Tibial artery (tissue), 4 donors: ENCODE results near the gene PPP1CA.

Experiments used
- DNase-seq, 2 donors: peaks; one replicate each; pipeline ENCODE4 v3.0.0-alpha.2; 2019
- H3K27ac ChIP-seq, 2 donors: fragments of 200-600 bp; sonication (generic) in 1 of 2; 1 replicate in 1 of 2; 2 replicates in 1 of 2; pipeline ENCODE4 v1.5.1; 2018 to 2019; ENCODE audit warnings: mild to moderate bottlenecking in 1 of 2
- H3K27me3 ChIP-seq, 2 donors: fragments of 200-600 bp; sonication (generic) in 1 of 2; one replicate each; pipeline versions ENCODE4 v1.5.1 to v1.6.0; 2016 to 2019
- H3K36me3 ChIP-seq, 3 donors: fragments of 200-600 bp; sonication (generic) in 2 of 3; one replicate each; pipeline ENCODE4 v1.5.1; 2016 to 2019; ENCODE audit warnings: mild to moderate bottlenecking in 2 of 3
- H3K4me1 ChIP-seq, 4 donors: fragments of 200-600 bp; sonication (generic) in 2 of 4; 1 replicate in 3 of 4; 2 replicates in 1 of 4; pipeline ENCODE4 v1.5.1; 2016 to 2019
- H3K4me3 ChIP-seq, 2 donors: fragments of 200-600 bp; sonication (generic) in 1 of 2; 1 replicate in 1 of 2; 2 replicates in 1 of 2; pipeline ENCODE4 v1.5.1; 2018 to 2019; ENCODE audit warnings: mild to moderate bottlenecking in 2 of 2
- H3K9me3 ChIP-seq, 3 donors: fragments of 200-600 bp; sonication (generic) in 1 of 3; one replicate each; pipeline ENCODE4 v1.5.1; 2016 to 2019
- intact Hi-C: fragments of 100-400 bp; cut with DNase I; formaldehyde crosslinking; loops from one replicate; pipeline ENCODE4 v1.15.0; 2023; ENCODE audit warnings: low total_unique reads
- TF ChIP-seq, protein P1 (sequence below), 2 experiments: fragments of 200-600 bp in 1 of 2; fragments of 450-650 bp in 1 of 2; IDR thresholded peaks; one replicate each; pipeline ENCODE4 v1.5.1; 2017 to 2019; ENCODE audit warnings: antibody characterized with exemption in 2 of 2, mild to moderate bottlenecking in 1 of 2, moderate library complexity in 1 of 2

PPP1CA gene

DNA sequence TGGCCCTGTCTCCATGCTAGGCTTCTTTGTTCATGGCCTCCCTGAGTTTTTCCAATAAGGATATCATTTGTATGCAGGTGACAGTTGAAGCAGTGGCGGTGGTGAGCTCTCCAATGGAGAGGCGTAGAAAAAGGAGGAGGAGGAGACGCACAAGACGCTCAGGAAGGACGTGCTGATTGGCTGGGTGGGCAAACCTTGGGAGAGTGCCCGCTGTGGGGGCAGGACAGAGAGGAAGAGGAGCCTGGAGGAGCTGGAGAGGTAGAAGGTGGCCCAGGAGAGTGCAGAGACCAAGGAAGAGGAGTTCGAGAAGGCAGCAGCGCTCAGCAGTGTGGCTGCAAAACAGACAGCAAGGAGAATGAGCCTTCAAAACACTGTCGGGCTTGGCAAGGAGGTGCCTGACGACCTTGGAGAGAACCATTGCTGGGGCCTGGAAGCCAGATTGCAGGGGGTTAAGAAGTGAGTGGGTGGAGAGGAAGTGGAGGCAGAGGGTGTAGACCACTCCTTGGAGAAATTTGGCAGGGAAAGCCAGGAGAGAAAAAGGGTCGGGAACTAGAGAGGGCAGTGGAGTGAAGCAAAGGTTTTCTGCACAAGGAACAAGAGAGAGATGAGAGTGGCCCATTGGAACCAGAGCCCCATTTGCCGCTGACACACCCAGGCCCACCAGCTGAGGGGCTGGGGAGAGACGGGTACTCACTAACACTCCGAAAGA lies 35.8 kb downstream of the PPP1CA start:
- peak overlapping the region; percentile 52 to 64 for H3K27ac ChIP-seq
- peaks cover 0 to 25% (median 22%) of the 10 kb centered on the region in 4 donors for H3K4me1 ChIP-seq
- H3K9me3 ChIP-seq = no peaks in the 10 kb centered on the region
- peaks cover 0 to 15% (median 12%) of the 10 kb centered on the region in 3 donors for H3K36me3 ChIP-seq
- DNase-seq = no peak
- intact Hi-C loops = no loop called here
- no peaks in the 10 kb centered on the region for H3K27me3 ChIP-seq
- TF ChIP-seq, protein P1, sequence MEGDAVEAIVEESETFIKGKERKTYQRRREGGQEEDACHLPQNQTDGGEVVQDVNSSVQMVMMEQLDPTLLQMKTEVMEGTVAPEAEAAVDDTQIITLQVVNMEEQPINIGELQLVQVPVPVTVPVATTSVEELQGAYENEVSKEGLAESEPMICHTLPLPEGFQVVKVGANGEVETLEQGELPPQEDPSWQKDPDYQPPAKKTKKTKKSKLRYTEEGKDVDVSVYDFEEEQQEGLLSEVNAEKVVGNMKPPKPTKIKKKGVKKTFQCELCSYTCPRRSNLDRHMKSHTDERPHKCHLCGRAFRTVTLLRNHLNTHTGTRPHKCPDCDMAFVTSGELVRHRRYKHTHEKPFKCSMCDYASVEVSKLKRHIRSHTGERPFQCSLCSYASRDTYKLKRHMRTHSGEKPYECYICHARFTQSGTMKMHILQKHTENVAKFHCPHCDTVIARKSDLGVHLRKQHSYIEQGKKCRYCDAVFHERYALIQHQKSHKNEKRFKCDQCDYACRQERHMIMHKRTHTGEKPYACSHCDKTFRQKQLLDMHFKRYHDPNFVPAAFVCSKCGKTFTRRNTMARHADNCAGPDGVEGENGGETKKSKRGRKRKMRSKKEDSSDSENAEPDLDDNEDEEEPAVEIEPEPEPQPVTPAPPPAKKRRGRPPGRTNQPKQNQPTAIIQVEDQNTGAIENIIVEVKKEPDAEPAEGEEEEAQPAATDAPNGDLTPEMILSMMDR (IDR thresholded peaks at IDR 0.05) = no peak
- H3K4me3 ChIP-seq = no peak overlapping the region

DNA sequence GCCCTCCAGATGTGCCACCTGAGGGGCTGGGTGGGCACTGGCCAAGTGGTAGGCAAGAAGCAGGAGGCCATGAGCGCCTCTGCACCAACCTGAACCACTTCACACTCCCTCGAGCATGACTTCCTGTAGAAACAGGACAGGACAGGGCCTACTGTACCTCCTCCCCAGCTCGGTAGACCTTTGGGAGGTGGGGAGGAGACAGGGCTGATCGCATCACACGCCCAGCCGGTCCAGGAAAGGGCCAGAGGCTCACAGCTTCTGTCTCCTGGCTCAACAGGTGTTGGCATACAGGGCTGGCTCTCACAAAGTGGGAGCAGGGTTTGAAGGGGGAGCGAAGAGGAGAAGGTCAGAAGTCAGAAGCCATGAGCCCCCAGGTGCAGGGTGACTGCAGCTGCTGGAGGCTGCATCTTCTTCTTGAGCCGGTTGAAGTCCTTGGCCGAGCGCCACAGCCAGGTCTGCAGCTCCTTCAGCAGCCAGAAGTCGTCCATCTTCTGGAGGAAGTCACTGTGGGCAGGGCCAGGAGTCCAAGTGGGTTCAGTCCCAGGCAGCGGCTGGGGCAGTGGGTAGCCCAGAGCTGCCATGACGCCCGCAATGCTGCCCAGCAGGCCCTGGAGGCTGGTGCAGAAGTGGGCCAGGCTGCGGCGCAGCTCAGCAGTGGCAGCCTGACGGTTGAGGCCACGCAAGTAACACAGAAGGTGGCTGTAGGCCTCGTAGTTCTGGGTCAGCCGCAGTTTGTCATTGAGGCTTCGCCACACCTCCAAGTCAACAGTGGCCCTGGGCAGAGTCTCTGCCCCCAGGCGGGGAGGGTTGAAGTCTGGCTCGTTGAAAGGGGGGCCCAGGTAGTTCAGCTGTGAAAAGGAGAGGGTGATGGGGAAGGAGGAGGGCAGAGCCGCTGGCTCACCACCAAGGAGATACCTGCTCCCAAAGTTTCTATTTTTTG lies 36.6 kb downstream of the PPP1CA start:
- DNase-seq = no peak
- peaks cover 0 to 21% (median 15%) of the 10 kb centered on the region in 4 donors for H3K4me1 ChIP-seq
- H3K36me3 ChIP-seq = peaks cover 0 to 15% (median 12%) of the 10 kb centered on the region in 3 donors
- TF ChIP-seq, protein P1 (IDR thresholded peaks at IDR 0.05) = no peak
- no peak overlapping the region for H3K4me3 ChIP-seq
- H3K9me3 ChIP-seq = no peaks in the 10 kb centered on the region
- intact Hi-C loops = no loop called here
- no peaks in the 10 kb centered on the region for H3K27me3 ChIP-seq
- H3K27ac ChIP-seq = no peak overlapping the region

DNA sequence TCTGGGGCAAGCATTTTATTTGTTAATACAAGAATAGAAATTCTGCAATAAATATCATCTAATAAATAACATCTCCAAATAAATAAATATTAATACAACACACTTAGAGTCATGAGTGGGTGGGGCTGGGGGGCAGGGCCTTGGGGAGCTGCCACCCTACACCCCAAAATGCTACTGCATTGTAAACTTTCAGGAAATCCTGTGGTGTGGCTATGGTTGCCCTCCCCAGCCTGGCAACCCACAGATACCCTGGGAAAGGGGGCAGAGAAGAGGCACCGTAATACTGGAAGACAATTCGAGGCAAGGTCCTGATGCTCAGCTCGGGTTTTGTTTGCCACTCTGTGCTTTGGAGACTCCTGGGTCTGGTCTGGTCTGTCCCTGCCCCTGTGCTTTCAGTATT lies 37.5 kb downstream of the PPP1CA start:
- Histone ChIP-seq H3K9me3 (no peaks in the 10 kb centered on the region), H3K27me3 (no peaks in the 10 kb centered on the region), H3K4me1 (peaks cover 0 to 21% (median 14%) of the 10 kb centered on the region in 4 donors), H3K36me3 (peaks cover 0 to 15% (median 12%) of the 10 kb centered on the region in 3 donors), H3K27ac (no peak overlapping the region), H3K4me3 (no peak overlapping the region)
- TF ChIP-seq, protein P1 (IDR thresholded peaks at IDR 0.05) = no peak
- no peak for DNase-seq
- intact Hi-C loops = no loop called here

DNA sequence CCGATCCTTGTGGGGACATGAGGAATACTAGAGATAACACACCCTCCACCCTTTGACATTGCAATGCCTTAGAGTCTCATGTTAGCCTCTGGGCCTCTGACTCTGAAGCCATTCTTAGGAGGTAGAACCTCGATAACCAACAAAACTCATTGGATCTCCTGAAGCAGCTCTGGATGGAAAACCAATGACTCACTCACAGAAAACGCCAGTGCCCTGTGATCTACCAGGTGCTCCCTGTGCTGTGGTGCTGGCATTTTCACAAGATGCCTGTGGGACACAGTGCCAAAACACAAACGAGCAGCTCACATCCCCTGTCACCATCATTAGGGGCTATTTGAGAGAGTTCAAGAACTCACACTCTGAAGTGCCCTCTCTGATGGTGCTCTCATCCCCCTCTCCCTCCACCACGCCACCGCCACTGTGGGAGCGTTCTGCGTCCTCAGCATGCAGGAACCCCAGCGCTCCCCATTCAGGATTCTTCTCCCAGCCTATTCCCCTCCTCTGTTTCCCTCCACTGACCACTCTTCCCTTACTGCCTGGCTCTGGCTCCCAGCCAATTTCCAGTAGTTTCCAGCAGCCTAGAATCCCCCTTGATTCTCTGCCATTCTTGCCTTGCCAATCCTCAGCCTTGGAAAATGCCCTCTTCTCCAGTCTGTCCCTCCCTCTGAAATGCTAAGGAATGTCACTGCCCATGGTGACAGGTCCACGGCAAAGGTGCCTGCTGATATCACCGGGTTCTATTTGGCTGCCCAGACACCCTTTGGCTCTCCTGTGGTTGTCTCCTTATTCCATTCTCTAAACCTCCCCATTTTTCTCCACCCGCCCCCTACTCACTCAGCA lies 43.6 kb downstream of the PPP1CA start:
- H3K4me3 ChIP-seq = no peak overlapping the region
- H3K27me3 ChIP-seq = no peaks in the 10 kb centered on the region
- intact Hi-C loops = no loop called here
- no peaks in the 10 kb centered on the region for H3K36me3 ChIP-seq
- H3K9me3 ChIP-seq = no peaks in the 10 kb centered on the region
- DNase-seq = no peak
- TF ChIP-seq, protein P1 (IDR thresholded peaks at IDR 0.05) = no peak
- H3K27ac ChIP-seq = peak overlapping the region; percentile 96 to 97
- H3K4me1 ChIP-seq = peaks cover 8 to 46% (median 35%) of the 10 kb centered on the region in 4 donors

DNA sequence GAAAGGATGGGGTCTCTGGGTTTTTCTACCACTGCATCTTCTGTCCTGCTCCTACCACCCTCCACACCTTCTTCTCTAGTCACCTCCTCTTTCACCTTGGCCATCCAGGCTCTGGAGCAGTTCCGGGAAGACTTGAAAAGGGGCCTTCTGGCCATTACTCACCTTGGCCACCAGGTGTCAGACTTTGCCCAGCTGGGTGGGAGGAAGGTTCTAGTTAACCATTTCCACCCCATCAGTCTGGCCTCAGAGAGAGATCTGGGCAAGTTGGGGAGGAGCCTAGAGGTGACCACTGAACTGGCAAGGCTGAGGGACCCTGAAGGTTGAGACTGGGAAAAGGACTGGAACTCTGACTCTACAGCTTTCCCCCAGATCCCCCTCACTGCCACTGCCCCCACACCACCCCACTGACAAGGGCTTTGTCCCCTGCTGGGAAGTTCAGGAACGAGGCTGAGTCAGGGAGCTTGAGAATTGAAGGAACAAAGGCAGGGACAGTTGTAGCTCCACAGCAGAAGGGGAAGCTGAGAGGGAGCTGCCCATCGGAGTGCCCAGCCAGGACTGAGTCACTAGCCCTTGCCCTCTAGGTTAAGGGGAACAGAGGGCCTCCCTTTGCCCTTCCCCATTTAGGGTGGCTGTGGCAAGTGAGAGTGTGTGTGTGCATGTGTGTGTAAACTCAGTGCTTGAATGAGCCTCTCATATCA lies 44.6 kb downstream of the PPP1CA start:
- TF ChIP-seq, protein P1 (IDR thresholded peaks at IDR 0.05) = peak; percentile 92 to 93
- Histone ChIP-seq H3K27me3 (no peaks in the 10 kb centered on the region), H3K4me1 (peaks cover 8 to 53% (median 40%) of the 10 kb centered on the region in 4 donors), H3K9me3 (no peaks in the 10 kb centered on the region), H3K36me3 (no peaks in the 10 kb centered on the region), H3K27ac (peak overlapping the region; percentile 96 to 97), H3K4me3 (no peak overlapping the region)
- DNase-seq = peak; percentile 58 to 79
- intact Hi-C loops = no loop called here
